SK-N-MC (cell line): ENCODE measurements around the gene ANAPC15.

Source experiments
- DNase-seq: peaks from one replicate; pipeline ENCODE4 v3.0.0-alpha.2; 2011; ENCODE audit warnings: low read depth, low spot score
- H3K27ac ChIP-seq: fragments of 200-600 bp; sonication (generic); 2 replicates; pipeline ENCODE4 v1.5.1; 2016; ENCODE audit warnings: mixed run types
- H3K36me3 ChIP-seq: fragments of 200-600 bp; sonication (generic); 2 replicates; pipeline ENCODE4 v1.6.1; 2017; ENCODE audit warnings: antibody characterized with exemption, low read length, mixed read lengths; ENCODE audit not compliant: insufficient read depth
- H3K4me3 ChIP-seq: fragments of 200-600 bp; sonication (generic); 2 replicates; pipeline ENCODE4 v1.5.1; 2016
- H3K9ac ChIP-seq: fragments of 200-600 bp; sonication (generic); 2 replicates; pipeline ENCODE4 v1.8.0; 2017; ENCODE audit warnings: mixed run types, mixed read lengths; ENCODE audit not compliant: insufficient read length
- H3K9me3 ChIP-seq: fragments of 200-600 bp; sonication (generic); 2 replicates; pipeline ENCODE4 v1.6.1; 2017; ENCODE audit warnings: low read depth, mild to moderate bottlenecking, antibody characterized with exemption, low read length, moderate library complexity, mixed read lengths
- EZH2 ChIP-seq: fragments of 200-600 bp; sonication (generic); IDR thresholded peaks from one replicate; pipeline ENCODE4 v1.6.1; 2017; ENCODE audit warnings: antibody characterized with exemption
- FOXP2 ChIP-seq: optimal IDR thresholded peaks from 2 replicates; pipeline ENCODE3; 2011; ENCODE audit warnings: mild to moderate bottlenecking, moderate library complexity; ENCODE audit not compliant: insufficient read depth; ENCODE audit errors: extremely low read length, control extremely low read depth
- POLR2AphosphoS5 ChIP-seq: IDR thresholded peaks from 2 replicates; pipeline ENCODE4 v1.6.1; 2012; ENCODE audit warnings: mild to moderate bottlenecking, low read depth, low read length, borderline replicate concordance

The ANAPC15 gene

DNA sequence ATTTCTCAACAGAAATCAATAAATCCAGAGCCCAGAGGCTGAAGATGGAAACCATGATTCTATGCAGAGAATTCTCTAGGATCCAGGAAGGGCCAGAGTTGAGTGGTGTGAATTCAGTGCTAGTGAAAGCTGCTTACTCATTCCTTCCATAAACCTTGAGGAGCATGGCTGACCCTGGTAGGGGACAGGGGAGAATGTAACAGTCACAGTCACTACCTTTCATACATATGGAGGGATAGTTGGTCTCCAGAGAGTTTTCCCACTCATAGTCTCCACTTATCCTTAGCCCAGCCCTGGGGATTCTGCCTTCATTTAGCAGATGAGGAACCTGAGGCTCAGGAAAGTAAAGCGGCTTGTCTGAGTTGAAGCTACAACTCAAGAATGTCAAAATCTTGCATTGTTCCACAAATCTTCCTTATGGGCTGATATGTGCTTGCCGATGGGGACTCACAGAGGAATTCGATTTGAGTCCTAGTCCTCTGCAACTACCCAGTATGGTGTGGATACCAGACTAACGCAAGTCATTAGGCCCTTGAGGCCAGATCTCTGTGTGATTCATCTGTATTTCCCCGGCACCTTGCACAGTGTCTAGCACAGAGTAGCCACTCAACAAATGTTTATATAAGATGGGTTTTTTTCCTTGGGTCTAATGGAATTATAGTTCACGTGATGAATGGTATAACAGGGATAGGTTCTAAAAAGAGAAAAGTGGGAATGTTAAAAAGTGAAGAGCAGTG lies 3.7 kb upstream of the ANAPC15 start:
- Histone ChIP-seq H3K27ac (no peak overlapping the region), H3K4me3 (no peak overlapping the region)

DNA sequence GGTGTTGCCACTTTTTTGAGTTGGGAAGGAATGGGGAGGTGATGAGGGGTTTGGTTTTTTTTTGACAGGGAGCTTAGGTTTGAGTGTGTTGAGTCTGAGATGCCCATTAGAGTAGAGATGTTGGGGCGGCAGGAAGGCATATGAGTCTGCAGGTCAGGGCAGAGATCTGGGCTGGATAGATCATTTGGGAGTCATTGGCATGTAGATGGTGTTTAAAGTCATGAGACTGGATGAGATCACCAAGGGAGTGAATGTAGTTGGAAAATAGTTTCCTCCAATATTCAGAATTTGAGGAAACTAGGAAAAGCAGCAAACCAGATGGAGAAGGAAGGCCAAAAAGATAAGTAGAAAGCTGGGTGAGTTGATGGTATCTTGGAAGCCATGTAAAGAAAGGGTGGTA lies 2.1 kb upstream of the ANAPC15 start:
- Histone ChIP-seq H3K9me3 (no peaks in the 10 kb centered on the region), H3K9ac (no peak overlapping the region), H3K36me3 (no peaks in the 10 kb centered on the region; the same call in 1 of the 2 replicates), H3K27ac (no peak overlapping the region), H3K4me3 (no peak overlapping the region)
- DNase-seq = no peak
- no peak for TF ChIP-seq EZH2
- no peak for TF ChIP-seq FOXP2
- no peak for TF ChIP-seq POLR2AphosphoS5

More for the DNA sequence above, 3.7 kb upstream of the ANAPC15 start:
- Histone ChIP-seq H3K9ac (no peak overlapping the region), H3K9me3 (no peaks in the 10 kb centered on the region), H3K36me3 (no peaks in the 10 kb centered on the region)
- TF ChIP-seq POLR2AphosphoS5 = no peak
- no peak for TF ChIP-seq EZH2
- DNase-seq = no peak

DNA sequence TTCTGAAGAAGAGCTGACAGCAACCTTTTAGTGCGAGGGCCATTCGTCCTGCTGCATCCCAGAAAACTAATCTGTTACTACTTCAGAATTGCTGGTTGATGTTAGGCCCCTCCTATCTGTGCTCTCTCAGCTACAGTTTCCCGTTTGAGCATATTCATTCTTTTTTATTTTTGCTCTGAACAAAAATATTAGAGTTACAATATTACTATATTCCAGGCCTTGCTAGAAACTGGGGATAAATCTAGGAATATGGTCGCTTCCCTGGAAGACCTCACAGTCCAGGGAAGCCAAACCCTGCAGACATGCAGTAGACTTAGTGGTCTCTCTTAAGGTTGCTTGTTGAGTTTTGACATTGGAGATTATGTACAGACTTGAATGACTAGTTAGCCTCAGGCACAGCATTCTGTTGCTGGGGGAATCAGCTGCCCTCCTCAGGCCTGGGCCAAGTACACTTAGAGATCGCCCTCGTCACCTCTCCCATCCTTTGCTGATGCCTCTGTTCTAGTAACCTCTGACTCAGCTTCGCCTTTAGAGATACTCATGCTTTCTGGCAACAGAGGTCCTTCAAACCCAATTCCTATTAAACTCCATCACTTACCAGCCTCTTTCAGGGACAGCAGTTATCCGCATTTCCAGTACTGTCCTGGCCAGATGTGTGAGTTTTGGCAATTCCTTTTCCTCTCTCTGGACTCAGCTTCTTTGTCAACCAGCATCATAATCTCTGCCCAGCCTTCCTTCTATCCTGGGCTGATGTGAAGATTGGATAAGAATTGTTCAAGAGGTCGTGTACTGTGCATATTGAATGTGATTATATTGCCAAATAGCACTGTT lies 698 bp upstream of the ANAPC15 start:
- H3K9me3 ChIP-seq = no peaks in the 10 kb centered on the region
- DNase-seq = no peak
- H3K9ac ChIP-seq = peak overlapping the region; percentile 99
- peak overlapping the region; percentile 90 for H3K4me3 ChIP-seq
- no peaks in the 10 kb centered on the region; the same call in 1 of the 2 replicates for H3K36me3 ChIP-seq
- H3K27ac ChIP-seq = peak overlapping the region; percentile 98
- TF ChIP-seq FOXP2 = no peak
- no peak for TF ChIP-seq POLR2AphosphoS5
- TF ChIP-seq EZH2 = no peak

DNA sequence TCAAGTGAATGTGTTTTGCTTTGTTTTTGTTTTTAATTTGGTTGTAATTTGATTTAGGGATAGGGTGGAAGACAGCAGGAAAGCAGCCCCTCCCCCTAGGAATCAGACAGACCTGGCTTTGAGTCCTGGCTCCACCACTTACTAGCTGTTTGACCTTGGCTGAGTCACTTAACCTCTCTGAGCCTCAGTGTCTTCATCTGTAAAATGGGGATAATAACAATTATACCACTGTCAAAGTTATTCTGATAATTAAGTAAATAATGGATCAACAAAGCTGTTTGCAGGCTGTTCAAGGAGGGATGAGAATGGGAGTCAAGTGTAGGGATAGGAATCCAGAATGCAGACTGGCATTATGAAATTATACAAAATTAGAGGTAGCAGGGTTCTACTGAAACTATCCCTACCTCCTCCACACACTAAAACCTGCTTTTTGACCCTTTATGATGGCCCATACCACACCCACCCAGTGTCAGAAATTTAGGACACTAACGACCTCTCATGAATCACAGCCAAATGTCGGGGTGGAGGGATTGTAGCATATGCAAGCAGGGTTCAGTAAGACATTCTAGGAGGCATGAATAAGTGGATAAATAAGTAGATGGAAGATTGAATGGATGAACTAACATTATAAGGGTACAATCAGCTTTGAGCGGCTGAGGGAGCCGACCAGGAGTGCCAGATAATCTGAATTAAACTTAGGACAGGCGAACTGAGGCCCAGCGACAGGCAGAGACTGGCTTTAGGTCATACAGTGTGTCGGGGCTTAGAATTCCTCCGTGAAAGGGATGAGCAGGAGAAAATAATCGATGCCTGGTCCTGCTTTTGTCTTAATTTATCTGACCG lies 974 bp downstream of the ANAPC15 start:
- Histone ChIP-seq H3K9me3 (no peaks in the 10 kb centered on the region), H3K36me3 (no peaks in the 10 kb centered on the region; the same call in 1 of the 2 replicates), H3K27ac (peak overlapping the region; percentile 98), H3K9ac (peak overlapping the region; percentile 99), H3K4me3 (peak overlapping the region; percentile 90)
- DNase-seq = no peak
- no peak for TF ChIP-seq POLR2AphosphoS5
- no peak for TF ChIP-seq FOXP2
- TF ChIP-seq EZH2 = no peak

DNA sequence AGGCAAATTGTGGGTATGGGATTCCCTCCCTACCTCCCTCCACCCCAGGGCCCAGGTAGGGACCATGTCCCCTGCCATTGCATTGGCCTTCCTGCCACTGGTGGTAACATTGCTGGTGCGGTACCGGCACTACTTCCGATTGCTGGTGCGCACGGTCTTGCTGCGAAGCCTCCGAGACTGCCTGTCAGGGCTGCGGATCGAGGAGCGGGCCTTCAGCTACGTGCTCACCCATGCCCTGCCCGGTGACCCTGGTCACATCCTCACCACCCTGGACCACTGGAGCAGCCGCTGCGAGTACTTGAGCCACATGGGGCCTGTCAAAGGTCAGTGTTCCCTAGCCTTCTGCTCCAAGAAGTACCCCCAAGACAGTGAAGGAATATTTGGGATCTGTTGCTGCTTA lies 6.6 kb downstream of the ANAPC15 start, which contains the start of gene TOMT:
TSS of gene TOMT (plus strand) at position 37 of the 400 bp plus-strand sequence. CDS start at position 65, 28 bp downstream.
- Histone ChIP-seq H3K27ac (no peak within 1 kb of the TSS), H3K36me3 (peaks cover 8% of the 10 kb centered on the region; the same call in 1 of the 2 replicates), H3K4me3 (no peak within 1 kb of the TSS), H3K9me3 (no peaks in the 10 kb centered on the region), H3K9ac (no peak within 1 kb of the TSS)
- DNase-seq = no peak
- TF ChIP-seq FOXP2 (no peak), EZH2 (no peak), POLR2AphosphoS5 (no peak)

DNA sequence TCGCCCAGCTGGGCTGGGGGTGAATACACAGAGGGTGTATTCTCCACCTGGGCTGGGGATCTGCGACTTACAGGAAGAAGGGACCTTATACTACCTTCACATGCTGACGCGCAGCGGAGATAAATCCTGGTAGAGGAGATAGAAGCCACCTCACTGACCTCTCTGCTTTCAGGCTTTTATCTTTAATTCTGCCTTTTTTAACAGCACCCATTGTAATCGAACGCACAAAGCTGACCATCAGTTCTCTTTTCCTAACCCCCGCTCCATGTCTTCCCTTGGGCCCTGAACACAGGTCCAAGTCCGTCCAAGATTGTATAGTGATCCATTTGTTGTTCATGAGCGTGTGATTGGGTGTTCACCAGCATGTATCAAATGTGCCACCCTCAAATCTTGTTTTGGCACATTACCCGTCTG lies 8.7 kb downstream of the ANAPC15 start:
- H3K9ac ChIP-seq = peak overlapping the region; percentile 54
- peak overlapping the region; percentile 97 for H3K4me3 ChIP-seq
- TF ChIP-seq POLR2AphosphoS5 (no peak), EZH2 (no peak), FOXP2 (no peak)
- peaks cover 25% of the 10 kb centered on the region for H3K36me3 ChIP-seq
- H3K9me3 ChIP-seq = no peaks in the 10 kb centered on the region
- DNase-seq = no peak
- H3K27ac ChIP-seq = peak overlapping the region; percentile 82

DNA sequence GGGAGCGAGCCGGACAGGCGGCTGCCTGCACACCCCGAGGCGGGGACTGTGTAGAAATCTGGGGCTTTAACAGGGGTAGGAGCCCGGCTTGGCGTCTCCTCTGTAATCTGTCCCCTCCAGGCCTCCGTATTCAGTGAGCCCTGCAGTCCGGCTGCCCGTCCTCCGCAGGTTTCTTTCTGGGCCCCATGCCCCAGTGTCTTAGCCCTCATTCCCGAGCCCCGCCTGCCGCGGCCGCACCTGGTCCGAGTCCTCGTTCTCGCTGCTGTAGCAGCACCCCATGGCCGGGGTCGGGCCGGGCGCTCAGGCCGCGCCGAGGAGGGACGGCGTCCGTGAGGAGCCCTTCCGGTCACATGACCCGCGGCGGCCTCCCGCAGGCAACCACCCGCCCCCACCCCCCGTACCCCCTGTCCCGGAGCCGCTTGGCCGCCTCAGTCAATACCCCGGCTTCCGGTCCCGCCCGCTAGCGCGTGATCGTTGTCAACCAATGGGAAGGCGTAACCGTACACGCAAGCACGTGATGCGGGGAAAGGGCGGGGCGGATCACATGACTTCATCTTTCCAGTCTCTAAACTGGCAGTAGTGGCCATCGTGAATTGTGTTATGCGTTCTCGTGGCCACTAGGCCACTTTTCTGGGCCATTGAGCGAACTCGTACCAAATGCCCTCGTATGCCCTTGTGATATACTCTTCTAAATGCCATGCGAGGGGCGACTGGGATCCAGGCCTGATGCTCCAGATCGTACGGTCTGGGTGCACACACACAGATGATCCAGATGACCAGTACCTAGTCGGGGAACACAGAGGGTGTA lies 9.3 kb downstream of the ANAPC15 start, which contains the start of gene LAMTOR1:
TSS of gene LAMTOR1 (minus strand) at position 352 of the 808 bp plus-strand sequence. CDS start at position 279, 73 bp downstream.
- H3K9me3 ChIP-seq = no peaks in the 10 kb centered on the region
- H3K4me3 ChIP-seq = peak within 1 kb of the TSS; percentile 97
- peak within 1 kb of the TSS; percentile 88 for H3K27ac ChIP-seq
- TF ChIP-seq EZH2 (no peak), FOXP2 (peak; percentile 66), POLR2AphosphoS5 (peak; percentile 77)
- DNase-seq = peak; percentile 88
- peaks cover 31% of the 10 kb centered on the region for H3K36me3 ChIP-seq
- peak within 1 kb of the TSS; percentile 99 for H3K9ac ChIP-seq
